HG03378 (cell line): ENCODE measurements around the gene EIF4A3.

Source experiments
- ATAC-seq: cut with Tn5 transposase; IDR thresholded peaks from one replicate; pipeline ENCODE4 v1.9.1; 2021; ENCODE audit warnings: mild to moderate bottlenecking, moderate library complexity; ENCODE audit not compliant: unreplicated experiment

EIF4A3 gene

GRCh38 chr17:80138856-80139426 lies 8.0 kb downstream of the EIF4A3 start:
- ATAC-seq = no peak

GRCh38 chr17:80137131-80137530 lies 9.8 kb downstream of the EIF4A3 start:
- no peak for ATAC-seq

- no peak for ATAC-seq
These were observed 13.3 kb downstream of the EIF4A3 start for GRCh38 chr17:80133626-80133970.

GRCh38 chr17:80132906-80133625 lies 13.9 kb downstream of the EIF4A3 start:
- no peak for ATAC-seq

GRCh38 chr17:80130992-80131391 lies 15.9 kb downstream of the EIF4A3 start:
- ATAC-seq = no peak

GRCh38 chr17:80129006-80129565 lies 17.8 kb downstream of the EIF4A3 start:
- no peak for ATAC-seq

DNA sequence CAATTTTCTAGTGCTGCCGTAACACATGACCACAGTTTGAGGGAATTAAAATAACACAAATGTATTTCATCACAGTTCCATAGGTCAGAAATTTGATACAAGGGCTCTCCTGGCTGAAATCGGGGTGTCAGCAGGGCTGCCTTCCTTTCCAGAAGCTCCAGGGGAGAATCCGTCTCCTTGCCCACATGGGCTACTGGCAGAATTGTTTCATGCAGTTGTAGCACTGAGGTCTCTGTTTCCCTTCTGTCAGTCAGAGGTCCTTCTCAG lies 20.5 kb downstream of the EIF4A3 start:
- no peak for ATAC-seq

DNA sequence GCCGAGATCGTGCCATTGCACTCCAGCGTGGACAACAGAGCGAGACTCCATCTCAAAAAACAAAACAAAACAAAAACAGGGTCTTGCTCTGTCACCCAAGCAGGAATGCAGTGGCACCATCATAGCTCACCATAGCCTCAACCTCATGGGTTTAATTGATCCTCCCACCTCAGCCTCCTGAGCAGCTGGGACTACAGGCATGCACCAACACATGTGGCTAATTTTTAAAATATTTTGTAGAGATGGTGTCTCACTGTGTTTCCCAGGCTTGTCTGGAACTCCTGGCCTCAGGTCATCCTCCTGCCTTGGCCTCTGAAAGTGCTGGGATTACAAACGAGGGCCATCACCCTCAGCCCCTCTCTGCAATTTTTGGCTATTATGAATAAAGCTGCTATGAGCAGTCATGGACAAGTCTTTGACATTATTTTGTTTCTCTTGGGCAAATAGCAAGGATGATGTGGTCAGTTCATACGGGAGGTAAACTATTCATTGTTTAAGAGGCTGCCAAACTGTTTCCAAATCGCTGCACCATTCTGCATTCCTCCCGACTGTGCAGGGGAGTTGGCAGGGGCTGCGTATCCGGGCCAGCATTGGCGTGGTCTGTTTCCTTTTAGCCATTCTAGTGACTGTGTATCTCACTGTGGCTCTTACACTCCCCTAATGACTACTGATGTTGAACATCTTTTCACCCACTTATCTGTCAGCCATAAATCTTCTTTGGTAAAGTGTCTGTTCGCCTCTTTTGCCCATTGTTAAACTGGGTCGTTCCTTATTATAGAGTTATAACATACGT lies 21.1 kb downstream of the EIF4A3 start:
- ATAC-seq = no peak

- ATAC-seq = no peak
These were observed 22.5 kb downstream of the EIF4A3 start for GRCh38 chr17:80124351-80124981.

DNA sequence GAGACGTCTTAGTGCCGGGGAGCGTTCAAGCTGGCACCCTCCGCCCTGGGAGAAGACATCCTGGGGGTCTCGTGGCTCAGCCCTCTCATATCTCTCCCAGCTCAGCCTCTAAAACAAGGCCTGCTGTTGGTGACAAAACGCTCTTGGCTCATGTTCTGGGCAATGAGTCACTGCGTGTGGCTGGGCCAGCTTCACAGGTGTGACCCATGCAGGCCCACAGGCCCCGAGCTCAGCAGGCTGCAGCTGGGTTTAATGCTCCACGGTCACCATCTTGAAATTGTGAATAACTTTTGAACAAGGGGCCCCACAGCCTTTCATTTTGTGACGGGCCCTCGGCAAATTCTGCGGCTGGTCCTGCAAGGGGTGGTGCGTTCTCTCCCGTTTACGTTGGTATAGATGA lies 23.1 kb downstream of the EIF4A3 start:
- ATAC-seq = no peak

DNA sequence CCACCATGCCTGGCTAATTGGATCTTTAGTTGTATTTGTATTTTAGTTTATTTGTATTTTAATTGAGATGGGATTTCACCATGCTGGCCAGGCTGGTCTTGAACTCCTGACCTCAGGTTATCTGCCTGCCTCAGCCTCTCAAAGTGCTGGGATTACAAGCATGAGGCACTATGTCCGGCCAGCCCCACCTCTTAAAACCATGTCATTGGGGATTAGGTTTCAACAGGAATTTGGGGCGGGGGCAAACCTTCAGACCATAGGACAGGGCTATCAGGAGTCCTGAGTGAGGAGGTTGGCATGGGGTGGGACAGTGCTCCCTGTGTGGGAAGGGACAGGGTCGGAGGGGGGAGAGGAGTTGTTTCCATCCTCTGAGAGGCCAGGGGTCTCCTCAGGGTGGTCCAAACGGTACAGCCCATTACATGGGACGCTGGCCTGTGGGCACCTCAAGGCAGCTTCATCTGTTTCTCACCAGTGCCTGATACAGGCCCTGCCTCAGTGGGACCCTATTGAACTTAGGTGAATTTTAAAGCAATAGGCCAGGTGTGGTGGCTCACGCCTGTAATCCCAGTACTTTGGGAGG lies 23.9 kb downstream of the EIF4A3 start:
- ATAC-seq = no peak

GRCh38 chr17:80122026-80122575 lies 24.8 kb downstream of the EIF4A3 start:
- ATAC-seq = no peak

GRCh38 chr17:80119839-80120238 lies 27.1 kb downstream of the EIF4A3 start:
- no peak for ATAC-seq

DNA sequence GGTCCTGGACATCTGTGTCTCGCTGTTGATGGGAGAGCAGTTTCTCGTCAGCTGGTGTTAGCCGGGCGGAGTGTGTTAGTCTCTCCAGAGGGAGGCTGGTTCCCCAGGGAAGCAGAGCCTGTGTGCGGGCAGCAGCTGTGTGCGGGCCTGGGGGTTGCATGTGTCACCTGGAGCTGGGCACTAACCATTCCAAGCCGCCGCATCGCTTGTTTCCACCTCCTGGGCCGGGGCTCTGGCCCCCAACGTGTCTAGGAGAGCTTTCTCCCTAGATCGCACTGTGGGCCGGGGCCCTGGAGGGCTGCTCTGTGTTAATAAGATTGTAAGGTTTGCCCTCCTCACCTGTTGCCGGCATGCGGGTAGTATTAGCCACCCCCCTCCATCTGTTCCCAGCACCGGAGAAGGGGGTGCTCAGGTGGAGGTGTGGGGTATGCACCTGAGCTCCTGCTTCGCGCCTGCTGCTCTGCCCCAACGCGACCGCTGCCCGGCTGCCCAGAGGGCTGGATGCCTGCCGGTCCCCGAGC lies 27.6 kb downstream of the EIF4A3 start:
- no peak for ATAC-seq

DNA sequence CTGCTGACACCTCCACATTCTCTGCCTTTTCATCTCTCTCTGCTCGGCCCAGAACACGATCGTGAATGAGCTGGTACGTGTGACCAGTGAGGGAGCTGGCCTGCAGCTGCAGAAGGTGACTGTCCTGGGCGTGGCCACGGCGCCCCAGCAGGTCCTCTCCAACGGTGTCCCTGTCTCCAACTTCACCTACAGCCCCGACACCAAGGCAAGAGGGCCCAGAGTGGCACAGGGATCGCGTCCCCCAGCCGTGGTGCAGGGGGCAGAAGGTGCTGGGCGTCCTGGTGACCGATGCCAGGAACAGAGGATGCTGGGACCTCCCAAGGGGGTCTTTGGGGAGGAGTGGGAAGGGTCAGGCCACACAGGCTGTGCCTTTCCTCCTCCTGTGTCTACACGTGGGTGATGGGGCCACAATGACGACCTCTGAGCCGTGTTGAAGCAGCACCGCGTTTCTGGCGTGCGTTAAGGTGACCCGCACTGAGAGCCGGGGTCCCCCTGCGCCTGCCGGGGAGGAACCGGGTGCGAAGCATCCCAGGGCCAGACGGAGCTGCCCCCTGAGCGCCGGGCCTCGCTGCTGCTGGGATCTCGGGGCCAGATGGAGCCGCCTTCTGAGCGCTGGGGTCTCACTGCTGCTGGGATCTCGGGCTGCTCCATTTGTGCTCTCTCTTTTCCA lies 28.2 kb downstream of the EIF4A3 start:
- ATAC-seq = no peak

DNA sequence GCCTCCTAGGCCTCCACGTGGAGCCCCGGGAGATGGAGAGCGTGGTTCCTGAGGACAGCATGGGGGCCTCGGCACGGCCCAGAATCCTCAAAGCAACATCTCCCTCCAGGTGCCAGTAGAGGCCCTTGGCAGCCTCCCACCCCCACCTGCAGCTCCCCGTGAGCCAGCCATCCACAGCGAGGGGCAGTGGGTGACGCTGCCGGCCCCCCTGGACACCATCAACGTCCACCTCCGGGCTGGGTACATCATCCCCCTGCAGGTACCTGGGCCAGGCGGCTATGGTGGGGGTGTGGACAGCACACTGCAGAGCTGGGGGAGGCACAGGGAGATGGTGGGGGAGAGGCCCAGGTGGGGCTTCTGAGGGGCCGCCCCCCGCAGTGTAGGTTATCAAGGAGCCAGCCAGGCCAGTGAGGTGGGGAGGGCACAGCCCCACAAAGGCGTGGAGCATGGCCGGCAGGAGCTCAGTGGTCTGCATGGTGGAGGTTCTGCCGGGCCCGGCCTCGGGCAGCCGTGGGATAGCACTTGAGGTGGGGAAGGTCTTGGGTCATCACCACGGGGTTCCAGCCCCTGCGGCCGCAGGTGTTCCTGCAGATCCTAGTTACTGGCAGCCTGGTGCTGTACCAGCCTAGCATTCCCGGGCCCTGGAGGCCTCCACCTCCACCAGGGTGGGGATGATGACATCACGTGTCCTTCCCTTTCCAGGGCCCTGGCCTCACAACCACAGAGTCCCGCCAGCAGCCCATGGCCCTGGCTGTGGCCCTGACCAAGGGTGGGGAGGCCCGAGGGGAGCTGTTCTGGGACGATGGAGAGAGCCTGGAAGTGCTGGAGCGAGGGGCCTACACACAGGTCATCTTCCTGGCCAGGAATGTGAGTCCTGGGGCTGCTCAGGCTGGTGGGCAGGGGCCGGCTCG lies 29.2 kb downstream of the EIF4A3 start:
- no peak for ATAC-seq

- no peak for ATAC-seq
These were observed 30.0 kb downstream of the EIF4A3 start for GRCh38 chr17:80116921-80117380.

GRCh38 chr17:80116276-80116920 lies 30.5 kb downstream of the EIF4A3 start:
- no peak for ATAC-seq

DNA sequence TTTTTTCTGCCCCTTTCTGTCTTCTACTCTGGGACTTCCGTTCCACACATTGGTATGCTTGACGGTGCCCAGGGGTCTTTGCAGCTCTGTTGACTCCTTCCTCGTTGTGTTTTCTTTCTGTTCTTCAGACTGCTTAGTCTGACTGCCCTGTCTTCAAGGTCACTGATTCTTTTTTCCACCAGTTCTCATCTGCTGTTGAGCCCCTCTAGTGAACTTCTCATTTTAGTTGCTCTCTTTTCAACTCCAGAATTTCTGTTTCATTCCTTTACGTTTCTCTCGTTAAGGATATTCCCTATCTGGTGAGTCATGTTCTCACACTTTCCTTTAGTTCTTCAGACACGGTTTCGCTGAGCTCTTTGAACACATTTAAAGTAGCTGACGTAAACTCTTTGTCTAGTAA lies 31.8 kb downstream of the EIF4A3 start:
- ATAC-seq = no peak
